ENCODE measurements around the gene CNOT2.

DNA sequence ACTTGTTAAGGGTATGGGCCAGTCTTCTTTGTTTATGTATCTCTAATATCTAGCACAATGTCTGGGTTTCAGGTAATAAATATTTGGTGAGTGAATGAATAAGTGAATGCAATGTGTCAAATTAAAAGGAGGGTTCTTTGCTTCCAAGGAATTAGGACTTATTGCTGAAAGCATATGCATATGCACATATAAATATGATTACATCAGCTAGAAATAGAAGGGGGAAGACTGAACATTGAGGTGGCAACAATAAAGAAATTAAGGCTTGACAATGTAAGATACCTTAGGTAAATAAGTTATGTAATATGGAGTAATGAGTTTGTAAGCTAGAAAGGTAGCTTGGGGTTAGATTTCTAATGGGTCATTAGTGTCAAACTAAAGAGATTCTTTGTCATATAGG, 160.6 kb downstream of the CNOT2 start:
- no peak for TF ChIP-seq POLR2A (IDR thresholded peaks at IDR 0.05; ENCODE audit: low read length)
- TF ChIP-seq GATA1 (IDR thresholded peaks at IDR 0.05; ENCODE audit: low read depth, low read length) = no peak

All from erythroblast (primary cell).